ENCODE measurements around the gene CHIA. TPM values are rescaled to one million over a fixed set of nuclear protein-coding genes. Genes with fewer than 3 reads are reported as not detected.

The CHIA gene
- total and polyA plus RNA-seq, 7 donors = not detected

GRCh38 chr1:111290104-111290503 lies 547 bp upstream of the CHIA start:
- DNase-seq = no peak
- TF ChIP-seq POLR2AphosphoS5 (IDR thresholded peaks at IDR 0.05) (no peak), EP300 (IDR thresholded peaks at IDR 0.05) (no peak), POLR2A (IDR thresholded peaks at IDR 0.05) (no peak)
- TF ChIP-seq, protein P1, sequence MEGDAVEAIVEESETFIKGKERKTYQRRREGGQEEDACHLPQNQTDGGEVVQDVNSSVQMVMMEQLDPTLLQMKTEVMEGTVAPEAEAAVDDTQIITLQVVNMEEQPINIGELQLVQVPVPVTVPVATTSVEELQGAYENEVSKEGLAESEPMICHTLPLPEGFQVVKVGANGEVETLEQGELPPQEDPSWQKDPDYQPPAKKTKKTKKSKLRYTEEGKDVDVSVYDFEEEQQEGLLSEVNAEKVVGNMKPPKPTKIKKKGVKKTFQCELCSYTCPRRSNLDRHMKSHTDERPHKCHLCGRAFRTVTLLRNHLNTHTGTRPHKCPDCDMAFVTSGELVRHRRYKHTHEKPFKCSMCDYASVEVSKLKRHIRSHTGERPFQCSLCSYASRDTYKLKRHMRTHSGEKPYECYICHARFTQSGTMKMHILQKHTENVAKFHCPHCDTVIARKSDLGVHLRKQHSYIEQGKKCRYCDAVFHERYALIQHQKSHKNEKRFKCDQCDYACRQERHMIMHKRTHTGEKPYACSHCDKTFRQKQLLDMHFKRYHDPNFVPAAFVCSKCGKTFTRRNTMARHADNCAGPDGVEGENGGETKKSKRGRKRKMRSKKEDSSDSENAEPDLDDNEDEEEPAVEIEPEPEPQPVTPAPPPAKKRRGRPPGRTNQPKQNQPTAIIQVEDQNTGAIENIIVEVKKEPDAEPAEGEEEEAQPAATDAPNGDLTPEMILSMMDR (IDR thresholded peaks at IDR 0.05) = no peak
- no peaks in the 10 kb centered on the region for H3K36me3 ChIP-seq
- WGBS, 2 donors = 73 to 80% methylated on average over 3 of the region's 3 CpGs
- no peak overlapping the region for H3K4me3 ChIP-seq
- no peaks in the 10 kb centered on the region for H3K9me3 ChIP-seq
- no peaks in the 10 kb centered on the region for H3K27me3 ChIP-seq
- H3K4me1 ChIP-seq = no peaks in the 10 kb centered on the region
- no peak overlapping the region for H3K27ac ChIP-seq
- intact Hi-C loops (cut with DNase I) = no loop called here

GRCh38 chr1:111294390-111294789 lies 3.7 kb downstream of the CHIA start:
- no peak for DNase-seq
- no peak for TF ChIP-seq EP300 (IDR thresholded peaks at IDR 0.05)
- TF ChIP-seq POLR2A (IDR thresholded peaks at IDR 0.05) = no peak
- TF ChIP-seq, protein P1 (IDR thresholded peaks at IDR 0.05) = no peak
- no peak for TF ChIP-seq POLR2AphosphoS5 (IDR thresholded peaks at IDR 0.05)
- H3K27me3 ChIP-seq = no peaks in the 10 kb centered on the region

DNA sequence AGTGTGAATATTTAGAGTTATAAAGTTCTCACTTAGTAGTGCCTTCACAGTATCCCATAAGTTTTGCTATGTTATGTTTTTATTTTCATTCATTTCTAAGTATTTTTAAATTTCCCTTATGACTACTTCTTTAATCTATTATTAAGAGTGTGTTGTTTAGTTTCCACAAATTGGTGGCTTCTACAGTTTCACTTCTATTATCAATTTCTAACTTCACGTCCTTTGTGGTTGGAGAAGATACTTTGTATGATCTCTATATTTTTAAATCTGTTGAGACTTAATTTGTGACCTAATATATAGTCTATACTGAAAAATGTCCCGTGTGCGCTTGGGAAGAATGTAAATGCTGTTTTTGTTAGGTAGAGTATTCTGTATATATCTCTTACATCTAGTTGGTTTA lies 11.7 kb downstream of the CHIA start:
- 78 to 83% methylated on average over 3 of the region's 3 CpGs for WGBS, 2 donors
- H3K36me3 ChIP-seq = no peaks in the 10 kb centered on the region

More at GRCh38 chr1:111294390-111294789, 3.7 kb downstream of the CHIA start:
- Histone ChIP-seq H3K36me3 (no peaks in the 10 kb centered on the region), H3K27ac (no peak overlapping the region), H3K4me3 (no peak overlapping the region), H3K9me3 (no peaks in the 10 kb centered on the region), H3K4me1 (no peaks in the 10 kb centered on the region)
- intact Hi-C loops (cut with DNase I) = no loop called here

DNA sequence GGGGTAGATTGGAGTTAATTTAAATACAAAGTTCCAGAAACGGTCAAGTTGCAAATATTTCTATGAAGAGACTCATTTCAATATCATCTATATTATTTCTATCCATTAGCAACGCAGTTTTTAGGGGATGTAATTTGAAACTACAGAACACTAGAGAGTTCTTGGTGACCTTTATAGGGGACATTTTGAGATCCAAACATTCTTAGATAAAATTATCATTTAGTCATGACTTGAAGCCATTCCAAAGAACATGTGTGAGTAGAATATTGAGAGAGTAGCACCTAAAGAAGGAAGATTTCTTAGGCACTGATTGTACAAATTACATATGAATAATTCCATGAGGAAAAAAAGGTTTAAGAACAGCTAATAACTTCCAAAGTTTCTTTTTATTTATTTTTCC lies 19.0 kb downstream of the CHIA start:
- no peaks in the 10 kb centered on the region for H3K27me3 ChIP-seq
- H3K36me3 ChIP-seq = no peaks in the 10 kb centered on the region
- no peaks in the 10 kb centered on the region for H3K9me3 ChIP-seq
- intact Hi-C loops (cut with DNase I) = no loop called here
- H3K4me1 ChIP-seq = no peaks in the 10 kb centered on the region
- H3K4me3 ChIP-seq = no peak overlapping the region
- 43 to 46% methylated on average over 2 of the region's 2 CpGs for WGBS, 2 donors
- TF ChIP-seq, protein P1 (IDR thresholded peaks at IDR 0.05) = no peak
- TF ChIP-seq POLR2A (IDR thresholded peaks at IDR 0.05) = no peak
- no peak for TF ChIP-seq POLR2AphosphoS5 (IDR thresholded peaks at IDR 0.05)
- no peak for TF ChIP-seq EP300 (IDR thresholded peaks at IDR 0.05)
- H3K27ac ChIP-seq = no peak overlapping the region
- no peak for DNase-seq

More for the DNA sequence above, 11.7 kb downstream of the CHIA start:
- no peaks in the 10 kb centered on the region for H3K9me3 ChIP-seq
- H3K27ac ChIP-seq = no peak overlapping the region
- intact Hi-C loops (cut with DNase I) = no loop called here
- H3K4me3 ChIP-seq = no peak overlapping the region
- H3K4me1 ChIP-seq = no peaks in the 10 kb centered on the region
- DNase-seq = no peak
- no peaks in the 10 kb centered on the region for H3K27me3 ChIP-seq
- TF ChIP-seq POLR2AphosphoS5 (IDR thresholded peaks at IDR 0.05) (no peak), EP300 (IDR thresholded peaks at IDR 0.05) (no peak), POLR2A (IDR thresholded peaks at IDR 0.05) (no peak)
- TF ChIP-seq, protein P1 (IDR thresholded peaks at IDR 0.05) = no peak

DNA sequence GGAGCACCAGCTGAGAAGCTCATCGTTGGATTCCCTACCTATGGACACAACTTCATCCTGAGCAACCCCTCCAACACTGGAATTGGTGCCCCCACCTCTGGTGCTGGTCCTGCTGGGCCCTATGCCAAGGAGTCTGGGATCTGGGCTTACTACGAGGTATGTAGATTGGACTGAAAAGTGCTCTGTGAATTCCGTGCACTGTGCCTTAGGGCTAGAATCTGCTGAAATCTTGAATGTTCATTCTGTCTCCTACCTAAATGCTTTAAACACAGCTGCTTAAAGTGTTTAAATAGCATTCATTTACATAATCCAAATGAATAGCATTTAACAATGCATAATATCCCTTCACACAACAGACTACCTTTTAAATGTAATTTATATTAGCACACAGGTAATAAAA lies 27.9 kb downstream of the CHIA start:
- no peaks in the 10 kb centered on the region for H3K9me3 ChIP-seq
- no peaks in the 10 kb centered on the region for H3K4me1 ChIP-seq
- intact Hi-C loops (cut with DNase I) = no loop called here
- WGBS, 2 donors = 71 to 80% methylated on average over 3 of the region's 3 CpGs
- no peak overlapping the region for H3K4me3 ChIP-seq
- no peaks in the 10 kb centered on the region for H3K36me3 ChIP-seq
- H3K27me3 ChIP-seq = no peaks in the 10 kb centered on the region
- no peak for DNase-seq
- no peak for TF ChIP-seq POLR2AphosphoS5 (IDR thresholded peaks at IDR 0.05)
- TF ChIP-seq POLR2A (IDR thresholded peaks at IDR 0.05) = no peak
- TF ChIP-seq EP300 (IDR thresholded peaks at IDR 0.05) = no peak
- TF ChIP-seq, protein P1 (IDR thresholded peaks at IDR 0.05) = no peak
- no peak overlapping the region for H3K27ac ChIP-seq

Data from sigmoid colon (tissue), 7 donors.